Urothelium cell line (cell line): ENCODE data around the gene PLIN3.
A peak's percentile ranks its signal among the peaks of the same experiment; 100 is the strongest.
"Not testable (repeated sequence)": the region's sequence is repeated elsewhere in the genome, so short reads cannot be mapped to it uniquely, and the experiment has no call there.

Experiments used
- DNase-seq: peaks from one replicate; pipeline ENCODE4 v3.0.0; 2011; ENCODE audit warnings: low spot score, mixed read lengths
- FAIRE-seq: peaks from 2 replicates; lab custom pipeline; 2011; peaks lifted over from hg19 to GRCh38; lab: Jason Lieb, UNC

Gene PLIN3

GRCh38 chr19:4867534-4868285 lies at the start of gene PLIN3:
Gene PLIN3 (minus strand): TSS chr19:4867667. CDS start chr19:4861394, 6,273 bp downstream.
- DNase-seq = peak; percentile 96
- FAIRE-seq = no peak

- FAIRE-seq = no peak
- DNase-seq = no peak
Observed at GRCh38 chr19:4916292-4917082, 49.0 kb upstream of the PLIN3 start.

GRCh38 chr19:4914736-4915501 lies 47.5 kb upstream of the PLIN3 start:
- FAIRE-seq (no peak), DNase-seq (peak; percentile 81)

- DNase-seq (no peak), FAIRE-seq (no peak)
Observed at GRCh38 chr19:4913996-4914735, 46.7 kb upstream of the PLIN3 start.

GRCh38 chr19:4911786-4912672 lies 44.6 kb upstream of the PLIN3 start:
- FAIRE-seq (peak; percentile 68), DNase-seq (peak; percentile 82)

GRCh38 chr19:4911314-4911713 lies 43.8 kb upstream of the PLIN3 start:
- FAIRE-seq = no peak
- no peak for DNase-seq

GRCh38 chr19:4910594-4911281 lies 43.3 kb upstream of the PLIN3 start:
- peak; percentile 37 for DNase-seq
- FAIRE-seq = no peak

GRCh38 chr19:4909897-4910593 lies 42.6 kb upstream of the PLIN3 start:
- FAIRE-seq = no peak
- peak; percentile 90 for DNase-seq

GRCh38 chr19:4909156-4909896 lies 41.9 kb upstream of the PLIN3 start, which contains the start of gene UHRF1:
Gene UHRF1 (plus strand): TSS chr19:4909501. CDS start chr19:4910886, 1,385 bp downstream.
- FAIRE-seq = no peak
- DNase-seq = peak; percentile 74

- DNase-seq = no peak
- no peak for FAIRE-seq
Observed at GRCh38 chr19:4908781-4909155, 41.3 kb upstream of the PLIN3 start.

- DNase-seq (no peak), FAIRE-seq (no peak)
Observed at GRCh38 chr19:4908360-4908759, 40.9 kb upstream of the PLIN3 start.

GRCh38 chr19:4906963-4907362 lies 39.5 kb upstream of the PLIN3 start:
- DNase-seq (no peak), FAIRE-seq (no peak)

- no peak for FAIRE-seq
- no peak for DNase-seq
Observed at GRCh38 chr19:4904481-4904880, 37.0 kb upstream of the PLIN3 start.

GRCh38 chr19:4902796-4903195 lies 35.3 kb upstream of the PLIN3 start, which contains the start of gene ARRDC5:
Gene ARRDC5 (minus strand): TSS chr19:4902896. CDS start chr19:4902825, 71 bp downstream.
- FAIRE-seq (no peak), DNase-seq (no peak)

- DNase-seq, FAIRE-seq: not testable (repeated sequence)
Observed at GRCh38 chr19:4900879-4901278, 33.4 kb upstream of the PLIN3 start.

GRCh38 chr19:4897146-4897545 lies 29.7 kb upstream of the PLIN3 start:
- no peak for FAIRE-seq
- DNase-seq = no peak

GRCh38 chr19:4896372-4896771 lies 28.9 kb upstream of the PLIN3 start:
- DNase-seq (peak; percentile 31), FAIRE-seq (no peak)
